SU-DHL-6 (cell line): ENCODE measurements around the gene CNTN4.

Experiments used
- CTCF ChIP-seq: fragments of 200-600 bp; sonication (generic); IDR thresholded peaks from one replicate; pipeline ENCODE4 v1.5.1; 2017; ENCODE audit warnings: antibody characterized with exemption, mild to moderate bottlenecking, low read length, moderate library complexity; ENCODE audit not compliant: insufficient read depth, poor library complexity, severe bottlenecking
- EZH2phosphoT487 ChIP-seq: fragments of 200-600 bp; sonication (generic), shearing (Covaris generic); conservative IDR thresholded peaks from 2 replicates; pipeline ENCODE4 v1.6.1; 2018; ENCODE audit warnings: mild to moderate bottlenecking, antibody characterized with exemption, low read length, moderate library complexity, mixed read lengths

DNA sequence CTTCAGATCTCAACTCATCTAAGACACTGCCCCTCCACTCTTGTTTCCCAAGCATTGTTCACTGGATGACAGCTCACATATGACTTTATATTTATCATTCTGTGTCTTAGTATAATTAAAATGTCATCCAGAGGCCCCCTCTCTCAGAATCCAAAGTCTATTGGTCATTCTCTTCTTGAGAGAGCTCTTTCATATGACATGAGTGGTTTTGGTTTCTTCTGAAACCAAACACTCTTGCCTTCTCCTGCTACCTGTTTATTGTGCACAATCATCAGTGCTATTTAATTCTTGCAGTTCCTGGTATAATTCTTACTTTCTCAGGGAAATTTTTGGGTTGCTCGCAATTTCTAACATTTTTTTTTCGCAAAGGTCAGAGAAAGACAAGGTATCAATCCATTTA, 762.0 kb downstream of the CNTN4 start:
- TF ChIP-seq CTCF (no peak), EZH2phosphoT487 (no peak)
